Measurements from ENCODE around the gene M1AP.
A peak's percentile ranks its signal among the peaks of the same experiment; 100 is the strongest.

Gene M1AP

DNA sequence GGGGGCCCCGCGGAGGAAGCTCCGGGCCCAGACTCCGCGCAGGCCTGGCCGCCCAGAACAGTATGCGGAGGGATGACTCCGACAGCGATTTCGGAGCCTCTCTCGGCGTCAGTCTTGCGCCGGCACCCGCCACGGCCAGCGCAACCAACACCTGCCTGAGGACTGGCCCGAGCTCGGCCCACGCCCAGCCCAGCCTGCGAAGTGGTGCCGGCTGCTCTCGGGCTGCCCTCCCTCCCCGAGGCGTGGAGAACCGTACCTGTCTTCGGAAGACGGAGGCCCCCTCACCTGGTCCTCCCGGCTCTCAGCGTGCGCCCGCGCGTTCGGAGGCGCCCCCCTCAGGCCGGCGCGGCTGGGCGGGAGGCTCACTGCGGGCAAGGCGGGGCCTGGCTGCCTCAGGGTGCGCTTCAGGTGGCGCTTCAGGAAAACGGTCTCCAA is at the start of gene M1AP:
TSS of gene M1AP (minus strand) at position 322 of the 435 bp plus-strand sequence. CDS start 8,055 bp downstream, outside the sequence.
- no peak for DNase-seq

DNA sequence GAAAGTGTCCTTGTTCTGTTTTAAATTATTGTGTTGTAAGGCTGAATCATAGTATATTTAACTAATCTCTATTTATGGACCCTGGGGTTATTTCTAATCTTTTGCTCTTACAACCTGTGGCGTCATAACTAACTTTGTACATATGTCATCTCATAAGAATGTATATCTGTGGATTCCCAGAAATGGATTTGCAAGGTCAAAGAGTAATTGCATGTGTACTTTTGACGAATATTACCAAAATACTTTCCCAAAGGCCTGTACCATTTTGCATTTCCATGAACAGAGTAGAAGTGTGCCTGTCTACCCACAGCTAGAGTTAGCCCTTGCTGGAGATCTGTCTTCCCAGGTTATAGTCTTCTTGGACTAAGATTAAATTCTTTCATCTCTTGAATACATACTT is 48.7 kb upstream of the M1AP start:
- DNase-seq: no peak

DNA sequence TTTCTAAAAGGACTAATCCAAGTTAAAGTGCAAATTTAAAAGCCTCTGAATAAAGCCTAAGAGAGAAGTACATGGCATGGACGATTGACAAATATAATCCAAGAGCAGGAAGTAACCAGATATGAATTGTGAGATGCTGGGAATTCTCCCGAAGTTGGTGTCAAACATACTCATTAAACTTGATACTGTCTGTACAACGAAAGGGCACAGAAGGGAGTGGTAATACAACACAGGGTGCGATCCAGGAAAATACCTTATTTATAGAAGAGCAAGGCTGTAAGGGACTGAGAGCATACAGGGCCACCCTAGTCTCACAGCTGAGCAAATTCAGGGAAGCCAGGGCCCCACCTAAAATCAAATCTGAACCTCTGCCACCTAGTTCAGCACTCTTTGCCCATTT is 47.5 kb upstream of the M1AP start:
- no peak for DNase-seq

GRCh38 chr2:74694281-74694680 is 46.2 kb upstream of the M1AP start:
- DNase-seq: no peak

DNA sequence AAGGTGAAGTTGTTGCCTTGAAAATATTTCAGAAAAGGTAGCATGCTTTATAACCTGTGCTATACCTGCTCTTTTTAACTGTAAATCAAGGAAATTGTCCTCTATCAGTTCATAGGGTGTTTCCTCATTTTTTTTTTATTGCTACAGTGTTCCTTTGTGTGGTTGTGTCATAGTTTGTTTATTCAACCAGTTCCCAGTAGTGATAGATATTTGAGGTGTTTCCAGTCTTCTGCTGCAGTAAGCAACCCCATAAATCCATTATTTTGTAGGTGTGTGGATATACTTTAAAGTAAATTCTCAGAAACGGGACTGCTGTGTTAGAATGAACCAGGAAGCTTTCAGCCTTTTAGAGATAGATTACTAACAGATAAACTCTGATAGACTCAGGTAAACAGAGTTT is 45.5 kb upstream of the M1AP start:
- no peak for DNase-seq

DNA sequence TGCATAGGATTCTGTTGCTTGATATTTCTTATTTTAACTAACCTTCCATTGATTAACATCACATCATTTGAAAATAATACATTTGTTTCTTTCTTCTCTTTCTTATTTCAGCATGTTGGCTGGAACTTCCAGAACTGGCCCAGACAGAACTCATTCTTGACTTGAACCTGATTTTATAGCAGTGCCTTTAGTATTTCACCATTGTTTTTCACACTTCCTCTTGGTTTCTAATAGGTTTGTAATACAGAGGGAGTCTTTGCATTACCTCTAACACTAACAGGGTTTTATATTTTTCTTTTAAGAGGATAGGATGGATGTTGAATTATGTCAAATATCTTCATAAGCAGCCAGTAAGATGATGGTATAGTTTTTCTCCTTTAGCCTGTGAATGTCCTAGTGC is 45.1 kb upstream of the M1AP start:
- no peak for DNase-seq

DNA sequence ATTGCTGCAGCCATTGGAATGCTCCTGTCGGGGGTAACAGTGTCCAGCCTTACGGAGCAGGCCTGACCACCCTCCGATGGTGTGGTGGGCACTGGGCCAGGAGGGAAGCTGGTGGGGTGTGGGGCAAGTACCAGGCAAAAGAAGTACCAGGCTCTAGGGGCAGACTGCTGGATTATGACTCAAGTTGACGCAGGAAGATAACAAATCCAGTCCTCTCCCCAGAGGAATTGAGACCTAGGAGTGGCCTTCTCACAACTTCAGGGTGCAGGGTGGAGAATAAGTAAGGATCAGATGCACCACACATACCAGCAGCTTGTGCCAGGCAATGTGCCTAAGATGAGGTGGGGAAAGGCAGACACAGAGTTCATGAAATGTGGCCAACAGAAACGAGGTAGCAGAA is 43.8 kb upstream of the M1AP start:
- DNase-seq: no peak

DNA sequence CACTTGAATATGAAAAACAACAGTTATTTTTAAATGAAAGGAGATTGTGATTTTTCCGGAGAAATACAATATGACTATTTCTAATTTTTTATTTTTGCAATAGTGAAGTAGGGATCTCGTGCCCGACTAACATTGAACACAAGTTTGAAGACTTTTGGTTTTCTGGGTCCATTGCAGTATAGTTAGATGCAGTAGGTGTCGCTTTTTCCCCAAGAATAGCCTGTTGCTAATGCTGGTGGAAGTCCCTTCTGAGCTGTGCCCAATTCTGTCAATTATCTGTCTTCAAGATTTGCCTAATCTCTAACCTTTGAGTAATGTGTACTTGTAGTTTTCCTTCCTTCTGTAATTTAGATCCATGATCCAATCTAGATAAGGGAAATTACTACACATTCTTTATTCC is 42.4 kb upstream of the M1AP start:
- DNase-seq: peak; percentile 33

GRCh38 chr2:74689671-74690070 is 41.5 kb upstream of the M1AP start:
- no peak for DNase-seq

DNA sequence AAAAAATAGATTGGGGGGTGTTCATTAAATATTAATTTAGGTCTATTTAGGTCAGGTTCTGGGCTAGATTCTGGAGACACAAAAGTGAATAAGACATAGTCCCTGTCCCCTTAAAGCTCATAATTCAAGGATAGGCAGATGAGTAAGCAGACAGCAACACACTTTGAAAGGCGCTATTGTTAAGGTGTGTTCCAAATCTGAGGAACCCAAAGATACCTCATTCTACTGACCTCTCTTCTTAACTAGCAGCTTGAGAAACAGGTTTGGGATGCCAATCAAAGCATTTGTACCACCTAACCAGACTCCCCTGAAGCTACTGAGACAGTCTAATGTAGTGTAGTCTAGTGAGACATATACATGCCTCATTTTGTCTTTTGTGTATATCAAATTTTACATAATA is 40.8 kb upstream of the M1AP start:
- no peak for DNase-seq

- DNase-seq: no peak
Measured at GRCh38 chr2:74685408-74685807, 37.3 kb upstream of the M1AP start.

DNA sequence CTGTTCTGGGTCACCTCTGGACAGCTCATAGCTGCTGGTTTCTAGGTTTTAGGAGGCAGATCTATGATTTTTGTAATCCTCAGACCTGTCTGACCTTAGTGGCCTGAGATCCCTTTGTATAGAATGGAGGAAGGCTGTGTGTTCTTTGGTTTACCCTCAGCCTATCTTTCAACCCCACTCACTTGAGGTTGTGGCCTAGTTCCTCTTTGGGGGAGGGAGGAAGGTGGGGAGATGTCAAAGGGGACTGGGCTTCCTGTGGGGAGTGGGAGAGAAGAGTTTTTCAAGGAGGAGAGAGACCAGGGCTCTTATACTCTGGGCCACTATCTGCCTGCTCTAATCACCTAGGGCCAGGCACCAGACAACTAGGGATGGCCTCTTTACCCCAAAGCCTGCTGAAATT is 34.4 kb upstream of the M1AP start:
- DNase-seq: no peak

- no peak for DNase-seq
Measured at GRCh38 chr2:74679615-74680014, 31.5 kb upstream of the M1AP start.

DNA sequence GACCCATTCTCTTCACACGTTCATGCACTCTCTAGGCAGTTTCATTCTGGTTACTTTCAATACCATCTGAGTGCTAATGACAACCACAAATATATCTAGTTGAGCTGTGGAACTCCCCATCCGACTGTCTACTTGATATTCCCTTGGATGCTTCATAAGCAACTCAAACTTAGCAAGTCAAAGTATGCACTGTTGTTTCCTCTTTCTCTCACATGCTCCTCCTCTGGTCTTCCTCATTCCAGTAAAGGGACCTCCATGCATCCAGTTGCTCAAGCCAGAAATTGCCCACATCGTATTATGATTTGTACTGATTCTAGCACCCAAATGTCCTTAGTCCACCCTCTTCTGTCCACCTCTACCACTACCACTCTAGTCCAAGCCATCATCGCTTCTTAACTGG is 28.2 kb upstream of the M1AP start:
- no peak for DNase-seq

GRCh38 chr2:74675090-74675489 is 27.0 kb upstream of the M1AP start:
- DNase-seq: no peak

- DNase-seq: no peak
Measured at GRCh38 chr2:74673826-74674528, 25.8 kb upstream of the M1AP start.

- no peak for DNase-seq
Measured at GRCh38 chr2:74671479-74671878, 23.3 kb upstream of the M1AP start.

- no peak for DNase-seq
Measured at GRCh38 chr2:74670263-74670662, 22.1 kb upstream of the M1AP start.

DNA sequence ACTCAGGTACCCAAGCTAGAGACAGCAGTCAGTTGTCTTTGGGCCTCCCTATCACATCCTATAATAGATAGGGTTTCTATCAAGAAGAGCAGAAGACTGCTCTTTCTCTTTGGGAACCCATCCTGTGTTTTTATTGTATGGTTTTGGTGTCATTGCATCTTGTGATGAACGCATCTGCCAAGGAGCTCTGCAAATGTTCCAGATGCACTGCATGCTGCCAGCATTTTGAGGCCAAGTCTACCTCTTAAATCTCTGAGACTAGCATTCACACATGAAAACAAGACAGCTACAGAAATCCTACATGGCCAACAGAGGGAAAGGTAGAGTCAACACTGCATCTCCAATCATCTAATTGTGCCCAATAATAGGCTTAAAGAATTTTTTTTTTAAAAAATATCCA is 20.0 kb upstream of the M1AP start:
- DNase-seq: no peak

GRCh38 chr2:74659462-74659861 is 11.3 kb upstream of the M1AP start:
- DNase-seq: no peak

DNA sequence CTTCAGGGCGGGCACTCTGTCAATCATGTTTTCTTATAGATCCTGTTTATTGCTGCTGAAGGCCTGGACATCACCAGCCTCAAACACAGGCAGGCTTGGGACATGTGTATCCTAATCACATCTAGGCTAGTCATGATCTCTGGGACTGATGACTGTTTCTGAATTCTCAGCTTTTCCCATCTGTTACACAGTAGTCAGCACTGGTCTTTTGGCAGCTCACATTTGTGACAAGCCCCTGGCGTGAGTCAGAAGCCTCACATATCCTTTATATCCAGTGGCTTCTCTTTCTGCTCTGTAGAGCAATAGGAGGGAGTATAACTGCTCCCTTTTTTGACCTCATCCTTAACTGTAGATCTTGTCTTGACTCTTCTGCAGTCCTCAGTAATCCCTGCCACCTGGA is 10.4 kb upstream of the M1AP start:
- DNase-seq: no peak

DNA sequence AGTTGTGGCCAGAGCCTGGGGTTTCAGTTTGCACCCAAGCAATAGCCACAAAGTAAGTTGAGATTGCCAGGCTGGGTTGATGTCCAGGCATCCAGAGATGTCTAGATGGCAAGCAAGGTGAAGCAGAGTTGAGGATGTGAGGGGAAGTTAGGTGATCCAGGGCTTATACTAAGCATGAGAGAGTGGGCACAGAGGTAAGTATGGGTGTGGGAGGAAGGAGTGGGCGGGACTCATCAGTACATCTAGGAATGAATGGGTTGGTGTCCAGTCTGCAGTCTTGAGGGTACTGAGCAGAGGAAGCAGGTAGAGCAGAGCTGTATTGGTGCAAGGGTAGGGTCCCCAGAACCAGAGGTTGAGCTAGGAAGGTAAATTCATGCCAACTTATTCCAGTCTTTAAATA is 7.4 kb upstream of the M1AP start:
- no peak for DNase-seq

DNA sequence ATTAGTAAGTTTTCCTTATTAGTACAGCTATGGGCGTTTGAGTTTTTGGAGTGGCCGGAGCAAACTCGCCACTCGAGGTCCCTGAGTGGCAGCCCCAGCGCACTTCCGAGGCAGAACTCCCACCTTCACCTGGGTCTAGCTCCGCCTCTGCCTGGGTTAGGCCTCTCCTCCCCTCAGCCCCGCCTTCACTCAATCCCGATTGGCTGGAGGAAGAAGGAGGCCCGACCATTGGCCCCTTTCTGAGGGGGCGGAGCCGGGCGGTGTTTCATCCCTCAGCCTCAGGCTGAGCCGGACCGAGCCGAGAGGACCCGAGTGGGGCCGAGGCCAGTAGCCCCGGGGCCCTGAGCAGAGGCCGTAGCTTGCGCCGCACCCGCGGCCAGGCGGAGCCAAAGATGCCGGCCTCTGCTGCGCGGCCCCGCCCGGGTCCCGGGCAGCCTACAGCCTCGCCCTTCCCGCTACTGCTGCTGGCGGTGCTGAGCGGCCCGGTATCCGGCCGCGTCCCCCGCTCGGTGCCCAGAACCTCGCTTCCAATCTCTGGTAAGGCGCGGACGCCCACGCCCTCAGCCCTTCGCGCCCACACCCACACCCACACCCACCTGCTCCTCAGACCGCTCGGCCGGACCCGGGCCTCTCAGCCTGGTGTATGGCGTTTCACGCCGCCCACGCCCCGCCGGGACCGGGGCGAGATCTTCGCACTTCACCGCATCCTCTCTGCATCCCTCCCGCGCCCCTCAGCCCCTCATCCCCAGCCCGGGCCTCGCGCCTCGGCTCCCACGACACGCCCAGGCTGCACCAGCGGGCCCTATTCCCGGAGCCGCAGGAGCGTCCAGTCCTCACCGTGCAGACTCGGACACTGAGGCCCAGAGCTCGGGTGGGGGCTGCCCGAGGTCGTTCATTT is 6.1 kb upstream of the M1AP start, which contains the start of gene SEMA4F:
TSS of gene SEMA4F (plus strand) at position 263 of the 898 bp plus-strand sequence. CDS start at position 393, 130 bp downstream.
- DNase-seq: peak; percentile 97

GRCh38 chr2:74653589-74653984 is 5.5 kb upstream of the M1AP start:
- DNase-seq: no peak

Data from NCI-H1436 (cell line).